GM12801 (cell line): ENCODE results near the gene ROR1.

ENCODE experiments used
- TF ChIP-seq, protein P1 (sequence below): IDR thresholded peaks from one replicate; pipeline ENCODE4 v1.5.1; 2011; ENCODE audit warnings: control low read depth; ENCODE audit not compliant: insufficient read length; ENCODE audit errors: extremely low read depth

The ROR1 gene

GRCh38 chr1:63818567-63819325, 44.9 kb downstream of the ROR1 start:
- TF ChIP-seq, protein P1, sequence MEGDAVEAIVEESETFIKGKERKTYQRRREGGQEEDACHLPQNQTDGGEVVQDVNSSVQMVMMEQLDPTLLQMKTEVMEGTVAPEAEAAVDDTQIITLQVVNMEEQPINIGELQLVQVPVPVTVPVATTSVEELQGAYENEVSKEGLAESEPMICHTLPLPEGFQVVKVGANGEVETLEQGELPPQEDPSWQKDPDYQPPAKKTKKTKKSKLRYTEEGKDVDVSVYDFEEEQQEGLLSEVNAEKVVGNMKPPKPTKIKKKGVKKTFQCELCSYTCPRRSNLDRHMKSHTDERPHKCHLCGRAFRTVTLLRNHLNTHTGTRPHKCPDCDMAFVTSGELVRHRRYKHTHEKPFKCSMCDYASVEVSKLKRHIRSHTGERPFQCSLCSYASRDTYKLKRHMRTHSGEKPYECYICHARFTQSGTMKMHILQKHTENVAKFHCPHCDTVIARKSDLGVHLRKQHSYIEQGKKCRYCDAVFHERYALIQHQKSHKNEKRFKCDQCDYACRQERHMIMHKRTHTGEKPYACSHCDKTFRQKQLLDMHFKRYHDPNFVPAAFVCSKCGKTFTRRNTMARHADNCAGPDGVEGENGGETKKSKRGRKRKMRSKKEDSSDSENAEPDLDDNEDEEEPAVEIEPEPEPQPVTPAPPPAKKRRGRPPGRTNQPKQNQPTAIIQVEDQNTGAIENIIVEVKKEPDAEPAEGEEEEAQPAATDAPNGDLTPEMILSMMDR, result no peak

DNA sequence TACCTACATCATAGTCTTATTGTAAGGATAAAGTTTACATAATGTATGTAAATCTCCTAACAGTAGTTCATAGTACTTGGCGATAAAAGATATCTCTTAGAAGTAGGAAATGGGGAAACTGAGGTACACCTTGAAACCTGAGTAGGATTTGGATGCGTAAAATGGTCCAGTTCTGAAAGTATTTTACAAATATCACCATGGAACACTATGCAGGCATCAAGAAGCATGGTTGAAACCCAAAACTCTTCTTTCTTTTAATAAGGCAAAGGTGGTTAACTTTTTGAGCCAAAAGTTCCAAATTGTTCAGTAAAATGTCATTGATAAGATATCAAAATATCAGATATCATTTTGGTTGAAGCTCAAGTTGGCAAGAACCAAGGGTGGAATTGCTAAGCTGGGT, 46.0 kb downstream of the ROR1 start:
- TF ChIP-seq, protein P1, result no peak

DNA sequence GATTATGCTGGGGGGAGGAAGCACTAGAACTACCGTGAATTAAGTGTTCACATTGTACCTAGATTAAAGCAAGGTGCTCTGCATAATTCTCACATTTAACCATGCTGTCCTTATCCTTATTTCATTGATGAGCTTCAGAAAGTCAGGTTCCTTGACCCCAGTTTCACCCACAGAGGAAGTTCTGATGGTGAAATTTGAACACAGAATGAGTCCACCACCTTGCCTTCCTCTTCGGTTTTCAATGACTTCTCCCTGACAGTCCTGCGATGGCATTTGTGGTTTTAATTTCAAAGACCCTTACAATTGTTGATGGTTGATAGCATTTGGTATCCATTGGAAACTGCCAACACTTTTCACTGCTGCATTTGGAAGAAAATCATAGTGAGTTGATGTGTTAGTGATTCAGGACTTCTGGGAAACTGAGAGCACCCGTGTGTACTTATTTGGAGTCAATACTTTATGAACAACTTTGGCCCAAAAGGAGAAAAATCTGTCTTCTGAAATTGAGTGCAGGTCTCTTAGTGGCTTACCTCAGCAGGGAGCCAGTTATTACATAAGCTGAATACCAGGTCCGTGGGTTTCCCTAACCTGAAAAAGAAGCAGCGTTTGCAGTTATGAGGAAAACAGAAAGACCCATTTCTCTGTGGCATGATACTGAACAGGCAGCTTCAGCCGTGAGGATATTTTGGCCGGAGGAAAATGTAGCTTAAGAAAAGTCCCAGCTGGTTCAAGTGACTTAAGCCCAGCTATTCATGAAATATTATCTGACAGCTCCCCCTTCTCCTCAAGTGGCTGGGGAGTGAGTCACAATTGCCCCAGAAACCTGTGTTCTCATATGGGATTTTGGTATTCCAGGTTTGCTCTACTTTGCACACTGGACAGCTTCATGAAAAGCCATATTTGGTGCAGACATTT, 47.5 kb downstream of the ROR1 start:
- TF ChIP-seq, protein P1, result no peak

GRCh38 chr1:63822540-63822939, 48.7 kb downstream of the ROR1 start:
- TF ChIP-seq, protein P1, result no peak

DNA sequence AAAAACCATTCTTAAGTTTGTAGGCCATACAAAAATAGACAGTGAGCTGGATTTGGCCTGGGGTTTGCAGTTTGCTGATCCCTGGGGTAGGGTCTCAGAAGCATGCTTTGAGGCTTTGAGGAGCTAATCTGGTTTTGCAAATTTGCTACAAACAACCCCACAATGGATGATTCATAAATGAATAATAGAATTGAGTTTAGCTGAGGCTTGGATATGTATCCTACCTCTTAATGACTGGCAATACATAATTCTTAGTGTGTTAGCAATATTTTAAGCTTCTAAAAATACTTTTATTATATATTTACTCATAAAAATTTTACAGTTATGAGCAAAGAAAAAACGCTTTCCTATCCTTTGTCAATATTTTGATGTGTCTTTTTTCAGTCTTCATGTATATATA, 50.6 kb downstream of the ROR1 start:
- TF ChIP-seq, protein P1, result no peak

GRCh38 chr1:63825111-63825510, 51.3 kb downstream of the ROR1 start:
- TF ChIP-seq, protein P1, result no peak
